HuH-7 (cell line): ENCODE results near the gene SLC39A9.

Experiments
- DNase-seq: peaks from one replicate; pipeline ENCODE4 v3.0.0; 2011; ENCODE audit warnings: low spot score

SLC39A9 gene

DNA sequence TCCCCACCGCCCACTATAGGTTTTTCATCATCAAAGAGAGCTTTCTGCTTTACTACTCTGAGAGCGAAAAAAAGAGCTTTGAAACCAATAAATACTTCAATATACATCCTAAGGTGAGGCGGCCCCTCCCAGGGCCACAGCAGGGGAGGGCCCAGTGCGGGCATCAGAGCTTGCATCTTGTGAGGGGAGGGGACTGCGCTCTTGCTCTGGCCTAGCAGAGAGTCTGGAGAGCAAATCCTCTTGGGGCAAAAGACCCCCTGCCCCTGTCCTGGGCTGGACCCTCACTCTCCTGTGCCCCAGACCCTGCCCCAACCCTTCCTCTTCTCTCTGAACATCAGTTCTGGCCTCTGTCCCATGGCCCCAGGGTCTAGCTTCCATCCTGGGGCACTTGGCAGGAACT is 101.6 kb downstream of the SLC39A9 start:
- DNase-seq, result no peak

DNA sequence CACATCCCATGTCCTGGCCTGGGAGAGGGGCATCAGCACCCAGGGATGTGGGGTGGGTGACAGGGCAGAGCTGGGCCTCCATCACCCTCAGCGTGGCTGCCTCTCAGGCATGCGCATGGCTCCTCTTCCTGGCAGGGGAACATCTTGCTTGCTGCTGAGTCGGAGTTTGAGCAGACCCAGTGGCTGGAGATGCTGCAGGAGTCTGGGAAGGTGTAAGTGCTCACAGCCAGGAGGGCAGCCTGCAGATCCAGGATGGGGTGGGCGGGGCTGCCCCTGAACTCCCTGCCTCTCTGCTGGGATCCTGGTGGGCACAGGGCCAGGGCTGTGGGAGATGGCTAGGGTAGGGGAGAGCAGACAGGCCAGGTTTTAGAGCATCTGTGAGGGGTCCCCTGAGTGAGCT is 102.2 kb downstream of the SLC39A9 start:
- DNase-seq, result no peak

DNA sequence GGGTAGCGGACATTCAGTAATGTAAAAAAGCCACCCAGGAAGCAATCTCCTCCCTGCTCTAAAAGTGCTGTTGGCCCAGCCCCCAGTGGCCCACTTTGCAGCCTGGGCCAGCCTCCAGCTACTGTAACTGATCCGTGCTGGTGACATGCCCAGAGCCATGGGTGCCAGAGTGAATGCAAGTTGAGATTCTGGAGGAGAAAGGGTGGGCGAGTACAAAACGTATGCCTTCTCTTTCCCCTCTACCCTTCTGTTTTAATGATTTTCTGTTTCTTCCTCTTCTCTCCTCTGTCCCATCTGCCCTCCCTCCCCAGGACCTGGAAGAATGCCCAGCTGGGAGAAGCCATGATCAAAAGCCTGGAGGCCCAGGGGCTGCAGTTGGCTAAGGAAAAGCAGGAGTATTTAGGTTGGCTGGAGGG is 102.9 kb downstream of the SLC39A9 start:
- no peak for DNase-seq

DNA sequence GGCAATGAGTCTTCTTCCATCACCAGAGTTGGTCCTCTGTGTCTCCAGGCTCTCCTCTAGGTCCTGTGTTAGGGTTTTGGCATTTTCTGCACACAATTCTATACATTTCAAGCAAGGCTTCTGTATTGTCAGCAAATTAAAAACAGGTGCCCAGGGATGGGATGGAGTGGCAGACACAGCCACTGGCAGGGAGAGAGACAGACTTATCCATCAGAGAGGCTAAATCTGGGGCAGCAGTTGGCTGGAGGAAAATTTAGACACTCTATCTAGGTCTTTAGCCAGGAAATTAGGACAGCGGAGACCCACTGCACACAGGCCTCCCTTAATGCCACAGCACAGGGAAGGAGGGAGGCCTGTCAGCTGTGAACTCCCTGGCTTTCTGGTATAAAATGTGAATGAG is 106.3 kb downstream of the SLC39A9 start:
- no peak for DNase-seq

DNA sequence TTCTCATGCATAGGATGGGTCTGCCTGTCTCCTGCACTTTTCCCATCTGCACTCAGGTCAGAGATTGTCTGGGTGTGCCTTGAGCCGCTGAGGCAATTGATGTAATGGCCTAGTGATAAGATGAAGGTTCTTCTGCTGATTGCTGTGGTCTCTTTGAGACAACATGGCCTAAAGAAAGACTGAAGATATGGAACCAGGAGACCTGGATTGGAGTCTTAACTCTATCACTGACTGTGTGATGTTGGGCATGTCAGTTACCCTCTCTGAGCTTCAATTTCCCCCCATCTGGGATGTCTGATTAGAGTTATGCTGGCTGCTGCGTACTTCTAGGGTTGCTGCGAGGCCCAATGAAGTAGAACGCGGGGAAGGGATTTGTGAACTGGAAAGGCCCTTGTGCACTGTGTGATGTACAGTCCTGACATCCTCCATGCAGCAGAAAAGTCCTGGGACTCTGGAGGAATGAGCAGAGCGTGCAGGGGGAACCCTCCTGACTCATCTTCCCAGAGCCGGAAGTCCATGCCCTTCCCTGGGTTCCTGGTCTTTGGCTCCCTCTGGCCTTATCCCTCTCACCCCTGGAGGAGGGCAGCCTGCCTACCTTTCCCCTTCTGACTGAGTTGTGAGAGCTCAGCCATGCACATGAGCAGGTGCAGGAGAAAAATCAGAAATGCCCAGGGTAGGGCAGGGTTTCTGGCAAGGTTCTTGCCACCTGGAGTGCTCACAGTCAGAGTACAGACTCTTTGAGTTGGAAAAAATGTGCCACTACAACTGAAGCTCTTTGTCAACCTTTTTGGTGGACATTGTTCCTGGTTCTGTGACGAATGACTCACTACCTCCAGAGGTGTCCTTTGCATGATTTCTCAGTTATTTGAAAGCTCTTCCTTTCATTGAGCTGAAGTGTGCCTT is 107.1 kb downstream of the SLC39A9 start:
- no peak for DNase-seq

DNA sequence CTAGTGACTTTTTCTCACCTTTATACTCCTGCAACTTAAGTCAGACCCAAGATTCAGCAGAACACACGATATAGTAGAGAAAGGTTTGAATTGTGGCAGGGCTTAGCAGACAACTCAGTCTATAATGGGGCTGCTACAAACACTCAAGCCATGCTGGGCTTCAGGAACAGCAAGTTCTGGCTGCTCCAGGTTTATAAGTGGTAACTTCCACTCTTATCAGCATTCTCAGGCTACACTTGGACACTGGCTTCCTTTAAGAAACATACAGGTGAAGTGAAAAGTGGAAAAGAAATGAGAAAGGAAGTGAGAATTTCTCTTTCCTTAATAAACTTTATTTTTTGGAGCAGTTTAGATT is 107.7 kb downstream of the SLC39A9 start:
- no peak for DNase-seq
